IMR-90 (cell line): Measurements from ENCODE around the gene GPX4. TPM values are rescaled to one million over a fixed set of nuclear protein-coding genes. Genes with fewer than 3 reads are reported as not detected.

ENCODE experiments used
- ATAC-seq: fragments of 200-7000 bp; cut with Tn5 transposase; 2 replicates; pipeline ENCODE4 v1.9.1; 2020; ENCODE audit warnings: low read depth, mild to moderate bottlenecking, moderate library complexity
- BruUV-seq: library from RNA; stranded (reverse); fragments of 400-500 nt; replicated peaks from 2 replicates; lab custom pipeline; 2021; lab: Mats Ljungman, UMichigan
- CTCF ChIA-PET: fragments of 300-600 bp; formaldehyde crosslinking; extraction: SDS; loops from one replicate; lab custom pipeline; 2021; ENCODE audit warnings: antibody characterized with exemption; lab: Yijun Ruan, JAX
- POLR2A ChIA-PET: fragments of 300-600 bp; sonication (Branson Sonifier 250); formaldehyde crosslinking; loops from one replicate; lab custom pipeline; 2022; ENCODE audit warnings: antibody characterized with exemption; ENCODE audit not compliant: unreplicated experiment; lab: Charles Lee
- DNase-seq: peaks from one replicate; pipeline ENCODE4 v3.0.0; 2013
- H2AFZ ChIP-seq: replicated peaks from 2 replicates; pipeline ENCODE3; 2013; ENCODE audit warnings: low read length, mild to moderate bottlenecking; ENCODE audit not compliant: poor library complexity
- H2AK5ac ChIP-seq: 2 replicates; pipeline ENCODE4 v1.6.1; 2013; ENCODE audit warnings: low read depth, low read length, inconsistent platforms
- H2AK9ac ChIP-seq: replicated peaks from 2 replicates; pipeline ENCODE3; 2013; ENCODE audit warnings: mild to moderate bottlenecking, low read depth, low read length, moderate library complexity; ENCODE audit not compliant: poor library complexity
- H2BK120ac ChIP-seq: 2 replicates; pipeline ENCODE4 v1.6.1; 2013; ENCODE audit warnings: low read depth, low read length, inconsistent platforms
- H2BK15ac ChIP-seq: 3 replicates; pipeline ENCODE4 v1.6.1; 2013; ENCODE audit warnings: low read depth, low read length, inconsistent platforms
- H2BK20ac ChIP-seq: 2 replicates; pipeline ENCODE4 v1.6.1; 2013; ENCODE audit warnings: low read depth, mild to moderate bottlenecking, inconsistent platforms, low read length, moderate library complexity
- H2BK5ac ChIP-seq: 2 replicates; pipeline ENCODE4 v1.6.1; 2013; ENCODE audit warnings: mild to moderate bottlenecking, low read depth, low read length, inconsistent platforms; ENCODE audit not compliant: poor library complexity, severe bottlenecking
- H3K14ac ChIP-seq: replicated peaks from 2 replicates; pipeline ENCODE4 v1.6.1; 2013; ENCODE audit warnings: low read depth, low read length, inconsistent platforms
- H3K18ac ChIP-seq: 2 replicates; pipeline ENCODE4 v1.6.1; 2013; ENCODE audit warnings: low read depth, low read length, control low read depth
- H3K23ac ChIP-seq: 2 replicates; pipeline ENCODE4 v1.6.1; 2013; ENCODE audit warnings: low read depth, low read length, inconsistent platforms
- H3K27ac ChIP-seq: 2 replicates; pipeline ENCODE4 v1.5.1; 2013; ENCODE audit warnings: mild to moderate bottlenecking, control low read depth, low read length; ENCODE audit not compliant: insufficient read depth
- H3K27me3 ChIP-seq: 2 replicates; pipeline ENCODE4 v1.6.1; 2013; ENCODE audit warnings: low read length; ENCODE audit not compliant: control insufficient read depth, insufficient read depth
- H3K36me3 ChIP-seq: 2 replicates; pipeline ENCODE4 v1.6.1; 2013; ENCODE audit warnings: low read length, mixed read lengths; ENCODE audit not compliant: control insufficient read depth, insufficient read depth
- H3K4ac ChIP-seq: 2 replicates; pipeline ENCODE4 v1.6.1; 2013; ENCODE audit warnings: low read depth, low read length, inconsistent platforms
- H3K4me1 ChIP-seq: 2 replicates; pipeline ENCODE4 v1.6.1; 2013; ENCODE audit warnings: low read length, mixed read lengths; ENCODE audit not compliant: control insufficient read depth, insufficient read depth
- H3K4me2 ChIP-seq: 2 replicates; pipeline ENCODE4 v1.6.1; 2013; ENCODE audit warnings: low read depth, mild to moderate bottlenecking, control low read depth, low read length, moderate library complexity
- H3K4me3 ChIP-seq: 2 replicates; pipeline ENCODE4 v1.5.1; 2013; ENCODE audit warnings: low read depth, mild to moderate bottlenecking, control low read depth, low read length, moderate library complexity; ENCODE audit not compliant: insufficient read depth
- H3K56ac ChIP-seq: 2 replicates; pipeline ENCODE4 v1.6.1; 2013; ENCODE audit warnings: low read length, inconsistent platforms; ENCODE audit not compliant: insufficient read depth; ENCODE audit errors: extremely low read depth
- H3K79me1 ChIP-seq, 2 experiments: 2 replicates each; pipeline ENCODE4 v1.6.1; 2013; ENCODE audit warnings: low read length in 2 of 2, inconsistent platforms in 1 of 2, low read depth in 1 of 2
- H3K9ac ChIP-seq: 2 replicates; pipeline ENCODE4 v1.6.1; 2013; ENCODE audit warnings: low read depth, low read length, control low read depth
- H3K9me1 ChIP-seq: 2 replicates; pipeline ENCODE4 v1.6.1; 2013; ENCODE audit warnings: low read length, inconsistent platforms; ENCODE audit not compliant: insufficient read depth
- H3K9me3 ChIP-seq: 2 replicates; pipeline ENCODE4 v1.6.1; 2013; ENCODE audit warnings: low read length; ENCODE audit not compliant: control insufficient read depth, insufficient read depth
- H4K20me1 ChIP-seq: 2 replicates; pipeline ENCODE4 v1.6.1; 2013; ENCODE audit warnings: low read length, inconsistent platforms; ENCODE audit not compliant: insufficient read depth
- H4K5ac ChIP-seq: 2 replicates; pipeline ENCODE4 v1.6.1; 2013; ENCODE audit warnings: mild to moderate bottlenecking, low read depth, low read length, control low read depth
- H4K8ac ChIP-seq, 2 experiments: 2 replicates each; pipeline ENCODE4 v1.6.1; 2013; ENCODE audit warnings: low read depth in 2 of 2, low read length in 2 of 2, control low read depth in 1 of 2, inconsistent platforms in 1 of 2
- H4K91ac ChIP-seq: 2 replicates; pipeline ENCODE4 v1.6.1; 2013; ENCODE audit warnings: low read depth, low read length, inconsistent platforms; ENCODE audit not compliant: insufficient read depth
- CHD1 ChIP-seq: IDR thresholded peaks from 2 replicates; pipeline ENCODE4 v1.6.1; 2012; ENCODE audit warnings: low read depth, low read length, improper control_type of control experiment
- MAZ ChIP-seq: IDR thresholded peaks from 2 replicates; pipeline ENCODE4 v1.6.1; 2012; ENCODE audit warnings: low read depth, mild to moderate bottlenecking, low read length, improper control_type of control experiment, moderate library complexity, borderline replicate concordance
- NFE2L2 ChIP-seq: fragments of 150-350 bp; IDR thresholded peaks from 2 replicates; pipeline ENCODE4 v1.6.1; 2016; ENCODE audit warnings: low read depth, mild to moderate bottlenecking, low read length
- USF2 ChIP-seq: fragments of 150-350 bp; IDR thresholded peaks from 2 replicates; pipeline ENCODE4 v1.6.1; 2017; ENCODE audit warnings: mild to moderate bottlenecking, antibody characterized with exemption, low read length, low read depth
- WGBS, 2 experiments: methylation state at CpG; one replicate each; pipeline versions ENCODE4 v1.1.5 to v1.1.7; 2013; ENCODE audit warnings: missing lambda C conversion rate in 2 of 2; ENCODE audit not compliant: insufficient read length in 1 of 2; ENCODE audit errors: extremely low coverage in 2 of 2; 5-methylcytosine and 5-hydroxymethylcytosine counted together
- dilution Hi-C: fragments of 300-500 bp; cut with HindIII; formaldehyde crosslinking; loops from one replicate; pipeline ENCODE4 v1.14.3; 2018; ENCODE audit warnings: low sequenced_read_pairs; ENCODE audit not compliant: unreplicated experiment
- in situ Hi-C: fragments of 300-500 bp; cut with MboI; formaldehyde crosslinking; loops from 3 replicates; pipeline ENCODE4 v1.14.3; 2019; ENCODE audit warnings: low sequenced_read_pairs, inconsistent platforms, mixed read lengths
- intact Hi-C: fragments of 100-400 bp; cut with micrococcal nuclease; formaldehyde crosslinking; loops from 2 replicates; pipeline ENCODE4 v1.10.0; 2022
- polyA plus RNA-seq, 3 experiments: library from polyadenylated mRNA; depleted of rRNA; stranded (reverse); fragments of >200 nt; gene quantifications; 2 replicates each; pipeline ENCODE4 v1.2.3, GENCODE V29; 2012; ENCODE audit warnings: low replicate concordance in 1 of 3
- total RNA-seq: library from RNA; depleted of rRNA; stranded (reverse); fragments of >200 nt; gene quantifications from 2 replicates; pipeline ENCODE4 v1.2.3, GENCODE V29; 2012

GPX4 gene
- total and polyA plus RNA-seq, 2 of the 4 experiments (the other 2 are of a cell fraction) = 357 to 1,083 TPM

GRCh38 chr19:1079566-1080111 is 24.2 kb upstream of the GPX4 start (continued):
- TF ChIP-seq CHD1 = no peak
- TF ChIP-seq USF2 = no peak
- no peak for TF ChIP-seq NFE2L2

GRCh38 chr19:1080360-1081161 is 23.2 kb upstream of the GPX4 start:
- Histone ChIP-seq H3K27me3 (no peaks in the 10 kb centered on the region), H3K27ac (no peak overlapping the region), H3K4me2 (no peak overlapping the region), H2AK5ac (no peak overlapping the region), H3K14ac (no peak overlapping the region), H3K4me1 (no peaks in the 10 kb centered on the region), H2AK9ac (no peak overlapping the region), H3K9ac (no peak overlapping the region), H4K20me1 (no peaks in the 10 kb centered on the region), H2BK20ac (no peak overlapping the region), H4K91ac (no peak overlapping the region), H3K9me3 (peaks cover 2% of the 10 kb centered on the region; the same call in 1 of the 2 replicates), H2BK120ac (no peak overlapping the region), H2AFZ (no peak overlapping the region), H3K56ac (no peak overlapping the region), H2BK15ac (no peak overlapping the region), H3K9me1 (no peaks in the 10 kb centered on the region), H2BK5ac (no peak overlapping the region), H3K4me3 (no peak overlapping the region), H3K23ac (no peak overlapping the region), H3K36me3 (no peaks in the 10 kb centered on the region), H4K5ac (no peak overlapping the region), H3K79me1 (no peaks in the 10 kb centered on the region), H3K18ac (no peak overlapping the region), H3K4ac (no peak overlapping the region), H4K8ac (no peak overlapping the region)
- no TSS peak for BruUV-seq
- DNase-seq = no peak
- intact Hi-C loops (no loop called here), dilution Hi-C loops (no loop called here), in situ Hi-C loops (no loop called here)
- no peak for ATAC-seq
- CTCF ChIA-PET = interaction anchor here (0.6 kb wide), 1 partner anchor 32 kb away, joined by 3 read pairs; no protein-coding TSS in a partner anchor
- POLR2A ChIA-PET = no interaction called here
- no peak for TF ChIP-seq MAZ
- WGBS, 2 experiments = 96% methylated on average over 28 of the region's 50 CpGs; no CpG with 5 or more reads in 1 of the 2 experiments
